Keratinocyte (primary cell): ENCODE results near the gene SHISA7. TPM values are rescaled to one million over a fixed set of nuclear protein-coding genes. Genes with fewer than 3 reads are reported as not detected.

Experiments
- DNase-seq: peaks from one replicate; pipeline ENCODE4 v3.0.0-alpha.2; 2011; ENCODE audit warnings: low read depth, missing footprints, low spot score
- FAIRE-seq: peaks from 2 replicates; lab custom pipeline; 2011; peaks lifted over from hg19 to GRCh38; lab: Jason Lieb, UNC
- H2AFZ ChIP-seq: 2 replicates; pipeline ENCODE4 v1.6.0; 2012; ENCODE audit warnings: low read length, control low read depth, inconsistent platforms; ENCODE audit not compliant: control insufficient read depth
- H3K27ac ChIP-seq: 2 replicates; pipeline ENCODE4 v1.5.1; 2011; ENCODE audit warnings: low read length; ENCODE audit not compliant: control insufficient read depth, insufficient read depth
- H3K27me3 ChIP-seq: 3 replicates; pipeline ENCODE4 v1.6.0; 2011; ENCODE audit warnings: low read length; ENCODE audit not compliant: control insufficient read depth, insufficient read depth; ENCODE audit errors: extremely low read depth
- H3K36me3 ChIP-seq, 2 experiments: 2 replicates in 1 of 2; 3 replicates in 1 of 2; pipeline ENCODE4 v1.5.1; 2011; ENCODE audit warnings: low read length in 2 of 2, mild to moderate bottlenecking in 1 of 2; ENCODE audit not compliant: control insufficient read depth in 2 of 2, insufficient read depth in 2 of 2; ENCODE audit errors: extremely low read depth in 1 of 2
- H3K4me1 ChIP-seq: 3 replicates; pipeline ENCODE4 v1.5.1; 2011; ENCODE audit warnings: low read length; ENCODE audit not compliant: control insufficient read depth, insufficient read depth; ENCODE audit errors: extremely low read depth
- H3K4me2 ChIP-seq: 3 replicates; pipeline ENCODE4 v1.6.0; 2011; ENCODE audit warnings: low read depth, low read length; ENCODE audit not compliant: control insufficient read depth, insufficient read depth; ENCODE audit errors: extremely low read depth
- H3K4me3 ChIP-seq, 3 experiments: fragments of 200-600 bp in 1 of 3; sonication (generic) in 1 of 3; 2 replicates in 2 of 3; 3 replicates in 1 of 3; pipeline ENCODE4 v1.5.1; 2011 to 2016; ENCODE audit warnings: low read length in 3 of 3, mild to moderate bottlenecking in 3 of 3, control low read depth in 2 of 3, inconsistent platforms in 1 of 3, low read depth in 1 of 3, mixed read lengths in 1 of 3, mixed run types in 1 of 3, moderate library complexity in 1 of 3; ENCODE audit not compliant: control insufficient read depth in 2 of 3, insufficient read depth in 2 of 3; ENCODE audit errors: extremely low read depth in 1 of 3
- H3K79me2 ChIP-seq: 2 replicates; pipeline ENCODE4 v1.6.0; 2012; ENCODE audit warnings: low read length; ENCODE audit not compliant: control insufficient read depth, insufficient read depth
- H3K9ac ChIP-seq: 3 replicates; pipeline ENCODE4 v1.6.0; 2011; ENCODE audit warnings: low read length; ENCODE audit not compliant: control insufficient read depth, insufficient read depth; ENCODE audit errors: extremely low read depth
- H3K9me1 ChIP-seq: 3 replicates; pipeline ENCODE4 v1.6.0; 2011; ENCODE audit warnings: low read length; ENCODE audit not compliant: control insufficient read depth, insufficient read depth; ENCODE audit errors: extremely low read depth
- H3K9me3 ChIP-seq: 2 replicates; pipeline ENCODE4 v1.5.1; 2012; ENCODE audit warnings: low read depth, low read length; ENCODE audit not compliant: control insufficient read depth
- H4K20me1 ChIP-seq: 3 replicates; pipeline ENCODE4 v1.6.0; 2011; ENCODE audit warnings: low read length; ENCODE audit not compliant: control insufficient read depth, insufficient read depth; ENCODE audit errors: extremely low read depth
- CTCF ChIP-seq, 3 experiments: IDR thresholded peaks in 1 of 3; conservative IDR thresholded peaks in 1 of 3; optimal IDR thresholded peaks in 1 of 3; 2 replicates in 2 of 3; 3 replicates in 1 of 3; pipeline versions ENCODE3 to v1.5.1; 2011; ENCODE audit warnings: low read length in 3 of 3, mild to moderate bottlenecking in 3 of 3, moderate library complexity in 2 of 3, control low read depth in 1 of 3, inconsistent platforms in 1 of 3; ENCODE audit not compliant: insufficient read depth in 2 of 3; ENCODE audit errors: extremely low read depth in 1 of 3
- EZH2 ChIP-seq: IDR thresholded peaks from one replicate; pipeline ENCODE4 v1.6.1; 2012; ENCODE audit warnings: inconsistent platforms, mild to moderate bottlenecking, low read length, moderate library complexity
- dilution Hi-C: fragments of 300-500 bp; cut with MboI; formaldehyde crosslinking; loops from one replicate; pipeline ENCODE4 v1.7.0; 2020; ENCODE audit warnings: low sequenced_read_pairs; ENCODE audit not compliant: extremely low pct_ligation_motif_present
- polyA plus RNA-seq, 5 experiments: library from polyadenylated mRNA; depleted of rRNA in 3 of 5; stranded (reverse) in 3 of 5; stranded (forward) in 1 of 5; unstranded in 1 of 5; fragments of >200 nt; gene quantifications; 1 replicate in 1 of 5; 2 replicates in 3 of 5; 3 replicates in 1 of 5; pipeline versions ENCODE4 v1.2.1 to v1.2.3, GENCODE V29; 2011 to 2012; ENCODE audit warnings: missing spikeins in 2 of 5, low read depth in 1 of 5, low replicate concordance in 1 of 5

Gene SHISA7
- polyA plus RNA-seq, 1 donor (not counting 4 experiments of a cell fraction or from before 2014, with no cell fraction given): not detected

DNA sequence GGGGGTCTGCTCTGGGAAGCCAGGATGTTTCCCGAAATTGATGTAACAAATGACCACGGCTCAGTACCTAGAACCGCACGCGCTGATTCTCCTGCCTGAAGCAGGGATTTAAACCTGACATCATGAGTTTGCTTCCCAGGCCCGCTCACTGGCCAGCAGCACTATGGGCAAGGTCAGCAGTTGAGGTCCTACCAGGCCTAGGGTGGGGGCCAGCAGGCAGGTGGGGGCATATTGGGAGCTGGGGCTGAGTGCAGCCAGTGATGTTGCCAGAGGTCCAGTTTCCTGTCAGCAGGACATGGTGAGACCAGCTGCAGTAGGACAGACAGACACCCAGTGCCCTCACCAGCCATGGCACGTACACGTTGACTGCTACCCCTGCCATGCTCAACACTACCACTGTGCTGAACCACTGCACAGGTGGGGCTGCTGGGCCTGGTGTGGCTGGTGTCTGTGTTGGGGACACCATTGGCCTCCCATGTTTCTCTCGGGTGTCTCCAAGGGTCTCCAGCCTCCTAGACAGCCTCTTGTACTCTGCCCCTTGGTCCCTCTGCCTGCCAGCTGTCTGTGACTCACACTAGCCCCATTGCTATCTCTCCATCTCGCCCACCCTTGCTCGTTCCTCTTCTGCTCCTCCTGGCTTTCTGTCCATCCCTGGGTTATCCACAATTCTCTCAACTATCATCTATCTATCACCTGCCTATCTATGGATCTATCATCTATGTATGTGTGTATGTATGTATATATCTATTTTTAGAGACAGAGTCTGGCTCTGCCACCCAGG is 22.6 kb upstream of the SHISA7 start:
- no peak overlapping the region for H3K9ac ChIP-seq
- H3K4me2 ChIP-seq: no peak overlapping the region
- no peaks in the 10 kb centered on the region for H3K79me2 ChIP-seq
- H3K27ac ChIP-seq: no peak overlapping the region
- FAIRE-seq: no peak
- H3K4me1 ChIP-seq: peaks cover 9% of the 10 kb centered on the region
- no peaks in the 10 kb centered on the region for H3K36me3 ChIP-seq
- DNase-seq: no peak
- no peak overlapping the region for H3K4me3 ChIP-seq
- H3K9me3 ChIP-seq: no peaks in the 10 kb centered on the region
- no peaks in the 10 kb centered on the region for H4K20me1 ChIP-seq
- H3K27me3 ChIP-seq: no peaks in the 10 kb centered on the region
- TF ChIP-seq CTCF (optimal IDR thresholded peaks at IDR 0.05 in 1 of 3, IDR thresholded peaks at IDR 0.05 in 1 of 3, conservative IDR thresholded peaks at IDR 0.05 in 1 of 3; ENCODE audit: extremely low read depth in 1 of 3, insufficient read depth in 2 of 3, low read length in 3 of 3) (no peak), EZH2 (no peak)
- no peaks in the 10 kb centered on the region for H3K9me1 ChIP-seq
- dilution Hi-C loops: no loop called here
- no peak overlapping the region for H2AFZ ChIP-seq

DNA sequence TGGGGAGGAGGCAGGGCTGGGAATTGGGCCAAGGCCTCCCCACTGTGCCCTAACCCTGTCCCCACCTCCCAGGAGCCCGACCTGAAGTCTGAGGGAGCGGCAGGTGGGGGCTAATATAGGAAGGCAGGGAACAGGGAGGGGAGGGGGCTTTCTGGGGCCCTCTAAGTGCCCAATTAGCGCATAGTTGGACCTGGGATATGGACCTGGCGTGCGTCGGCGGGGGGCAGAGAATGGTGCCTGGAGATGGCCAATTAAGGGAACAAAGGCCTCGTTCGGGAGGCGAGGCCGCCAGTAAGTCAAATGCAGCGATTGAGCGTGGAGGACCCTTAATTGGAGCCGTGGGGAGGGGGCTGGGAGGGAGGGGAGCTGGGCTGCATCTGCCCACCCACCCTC is 21.6 kb upstream of the SHISA7 start, which contains the start of gene C19orf85:
C19orf85 (minus strand) TSS at position 90 of the 393 bp plus-strand sequence. CDS start 197 bp downstream, outside the sequence.
- Histone ChIP-seq H3K36me3 (no peaks in the 10 kb centered on the region), H3K27ac (no peak within 1 kb of the TSS), H3K9me3 (no peaks in the 10 kb centered on the region), H3K4me1 (peaks cover 11% of the 10 kb centered on the region), H3K4me2 (no peak within 1 kb of the TSS), H3K27me3 (no peaks in the 10 kb centered on the region), H3K9ac (no peak within 1 kb of the TSS), H3K4me3 (no peak within 1 kb of the TSS), H3K9me1 (no peaks in the 10 kb centered on the region), H4K20me1 (no peaks in the 10 kb centered on the region), H2AFZ (no peak within 1 kb of the TSS), H3K79me2 (no peaks in the 10 kb centered on the region)
- FAIRE-seq (no peak), DNase-seq (no peak)
- TF ChIP-seq CTCF (optimal IDR thresholded peaks at IDR 0.05 in 1 of 3, IDR thresholded peaks at IDR 0.05 in 1 of 3, conservative IDR thresholded peaks at IDR 0.05 in 1 of 3; ENCODE audit: extremely low read depth in 1 of 3, insufficient read depth in 2 of 3, low read length in 3 of 3) (no peak), EZH2 (no peak)
- dilution Hi-C loops: no loop called here
